Neuronal stem cell (in vitro differentiated cells): ENCODE results near the gene GPRC5A.

Source experiments
- DNase-seq: peaks from one replicate; pipeline ENCODE4 v3.0.0-alpha.2; 2013; ENCODE audit warnings: low spot score
- H2AFZ ChIP-seq: one replicate; pipeline ENCODE4 v1.6.1; 2013; ENCODE audit warnings: mild to moderate bottlenecking, low read length, inconsistent platforms
- H2AK5ac ChIP-seq: 2 replicates; pipeline ENCODE4 v1.6.1; 2013; ENCODE audit warnings: low read depth, mild to moderate bottlenecking, inconsistent platforms, low read length, moderate library complexity, mixed read lengths
- H2BK120ac ChIP-seq: 2 replicates; pipeline ENCODE4 v1.6.1; 2013; ENCODE audit warnings: low read depth, mild to moderate bottlenecking, inconsistent platforms, low read length, moderate library complexity, mixed read lengths
- H2BK12ac ChIP-seq: one replicate; pipeline ENCODE4 v1.6.1; 2013; ENCODE audit warnings: low read length, inconsistent platforms
- H2BK15ac ChIP-seq: 2 replicates; pipeline ENCODE4 v1.6.1; 2013; ENCODE audit warnings: mild to moderate bottlenecking, low read length, inconsistent platforms, mixed read lengths
- H2BK5ac ChIP-seq: one replicate; pipeline ENCODE4 v1.6.1; 2013; ENCODE audit warnings: inconsistent platforms, mild to moderate bottlenecking, low read length, moderate library complexity
- H3K14ac ChIP-seq: one replicate; pipeline ENCODE4 v1.6.1; 2013; ENCODE audit warnings: low read length, inconsistent platforms
- H3K18ac ChIP-seq: 2 replicates; pipeline ENCODE4 v1.6.1; 2013; ENCODE audit warnings: low read length, inconsistent platforms
- H3K23ac ChIP-seq: 2 replicates; pipeline ENCODE4 v1.6.1; 2013; ENCODE audit warnings: low read depth, mild to moderate bottlenecking, mixed read lengths, low read length, inconsistent platforms; ENCODE audit not compliant: poor library complexity
- H3K27ac ChIP-seq: replicated peaks from 3 replicates; pipeline ENCODE4 v1.5.1; 2013; ENCODE audit warnings: low read length, inconsistent platforms
- H3K27me3 ChIP-seq, 3 experiments: 2 replicates each; pipeline ENCODE4 v1.6.1; 2013; ENCODE audit warnings: low read length in 3 of 3, mild to moderate bottlenecking in 2 of 3, inconsistent platforms in 1 of 3, low read depth in 1 of 3, mixed read lengths in 1 of 3, moderate library complexity in 1 of 3; ENCODE audit not compliant: control insufficient read depth in 3 of 3, insufficient read depth in 3 of 3
- H3K36me3 ChIP-seq, 2 donors: replicated peaks in 1 of 2; 2 replicates each; pipeline ENCODE4 v1.6.1; 2013; ENCODE audit warnings: low read length in 2 of 2; ENCODE audit not compliant: control insufficient read depth in 2 of 2, insufficient read depth in 2 of 2
- H3K4ac ChIP-seq: 2 replicates; pipeline ENCODE4 v1.6.1; 2013; ENCODE audit warnings: inconsistent platforms, mild to moderate bottlenecking, low read length, moderate library complexity
- H3K4me1 ChIP-seq, 2 donors: 1 replicate in 1 of 2; 2 replicates in 1 of 2; pipeline ENCODE4 v1.6.1; 2013; ENCODE audit warnings: low read length in 2 of 2, low read depth in 1 of 2; ENCODE audit not compliant: control insufficient read depth in 2 of 2, insufficient read depth in 1 of 2
- H3K4me2 ChIP-seq: one replicate; pipeline ENCODE4 v1.6.1; 2013; ENCODE audit warnings: mild to moderate bottlenecking, low read length, inconsistent platforms; ENCODE audit not compliant: insufficient read depth, poor library complexity, severe bottlenecking
- H3K4me3 ChIP-seq, 2 donors: 2 replicates each; pipeline ENCODE4 v1.5.1; 2013; ENCODE audit warnings: low read length in 2 of 2, mild to moderate bottlenecking in 2 of 2, inconsistent platforms in 1 of 2, moderate library complexity in 1 of 2
- H3K79me1 ChIP-seq: one replicate; pipeline ENCODE4 v1.6.1; 2013; ENCODE audit warnings: low read depth, mild to moderate bottlenecking, inconsistent platforms, low read length, moderate library complexity
- H3K9ac ChIP-seq: one replicate; pipeline ENCODE4 v1.6.1; 2013; ENCODE audit warnings: mild to moderate bottlenecking, low read depth, low read length, inconsistent platforms; ENCODE audit not compliant: poor library complexity
- H3K9me3 ChIP-seq, 2 donors: replicated peaks in 1 of 2; 2 replicates each; pipeline versions ENCODE3 to v1.6.1; 2013; ENCODE audit warnings: low read length in 2 of 2, mild to moderate bottlenecking in 2 of 2, inconsistent platforms in 1 of 2, low read depth in 1 of 2, mixed read lengths in 1 of 2, moderate library complexity in 1 of 2; ENCODE audit not compliant: control insufficient read depth in 2 of 2, insufficient read depth in 1 of 2
- H4K8ac ChIP-seq: one replicate; pipeline ENCODE4 v1.6.1; 2013; ENCODE audit warnings: low read depth, mild to moderate bottlenecking, inconsistent platforms, low read length, moderate library complexity
- H4K91ac ChIP-seq: one replicate; pipeline ENCODE4 v1.6.1; 2013; ENCODE audit warnings: low read length, low read depth, mild to moderate bottlenecking, inconsistent platforms; ENCODE audit not compliant: poor library complexity
- WGBS, 2 donors: extraction: QIAGEN DNeasy Blood & Tissue Kit; methylation state at CpG; one replicate each; pipeline ENCODE4 v1.1.7; 2013; ENCODE audit warnings: missing lambda C conversion rate in 2 of 2, mixed read lengths in 1 of 2; ENCODE audit not compliant: insufficient read length in 2 of 2, insufficient replicate concordance in 1 of 2; ENCODE audit errors: extremely low coverage in 2 of 2; 5-methylcytosine and 5-hydroxymethylcytosine counted together

GPRC5A gene

GRCh38 chr12:12887471-12887870 is 3.9 kb upstream of the GPRC5A start:
- Histone ChIP-seq H2AFZ (no peak overlapping the region), H3K4me2 (no peak overlapping the region), H3K27ac (no peak overlapping the region), H4K91ac (no peak overlapping the region), H3K4me3 (no peak overlapping the region), H3K9ac (no peak overlapping the region), H3K9me3 (no peaks in the 10 kb centered on the region), H3K27me3 (peaks cover 6 to 48% (median 30%) of the 10 kb centered on the region in 3 experiments), H3K23ac (no peak overlapping the region), H2BK120ac (no peak overlapping the region), H3K4me1 (peaks cover 5 to 6% of the 10 kb centered on the region in 2 donors), H3K79me1 (no peaks in the 10 kb centered on the region), H2BK5ac (no peak overlapping the region), H4K8ac (no peak overlapping the region), H2BK12ac (no peak overlapping the region), H2BK15ac (no peak overlapping the region), H3K18ac (no peak overlapping the region), H2AK5ac (no peak overlapping the region), H3K4ac (no peak overlapping the region), H3K14ac (no peak overlapping the region), H3K36me3 (no peaks in the 10 kb centered on the region)
- no peak for DNase-seq
- no CpG with 5 or more reads among the region's 7 CpGs for WGBS, 2 donors

GRCh38 chr12:12889701-12890100 is 1.7 kb upstream of the GPRC5A start:
- peaks cover 6 to 64% (median 36%) of the 10 kb centered on the region in 3 experiments for H3K27me3 ChIP-seq
- no peak overlapping the region for H2BK5ac ChIP-seq

GRCh38 chr12:12890543-12891079 is 751 bp upstream of the GPRC5A start:
- H2BK5ac ChIP-seq: no peak overlapping the region
- H3K9ac ChIP-seq: no peak overlapping the region
- H2BK12ac ChIP-seq: no peak overlapping the region
- H3K36me3 ChIP-seq: no peaks in the 10 kb centered on the region
- no CpG with 5 or more reads among the region's 16 CpGs for WGBS, 2 donors
- H2BK120ac ChIP-seq: no peak overlapping the region
- H3K14ac ChIP-seq: no peak overlapping the region
- H3K79me1 ChIP-seq: no peaks in the 10 kb centered on the region
- H3K4me2 ChIP-seq: peak overlapping the region; percentile 92
- peak overlapping the region; percentile 53 for H3K18ac ChIP-seq
- peak overlapping the region; percentile 20 for H2AK5ac ChIP-seq
- DNase-seq: no peak
- peak overlapping the region; percentile 92 for H2AFZ ChIP-seq
- H3K27ac ChIP-seq: no peak overlapping the region
- peaks cover 5 to 6% of the 10 kb centered on the region in 2 donors for H3K4me1 ChIP-seq
- H3K27me3 ChIP-seq: peaks cover 6 to 64% (median 36%) of the 10 kb centered on the region in 3 experiments
- no peak overlapping the region for H3K23ac ChIP-seq
- H3K4me3 ChIP-seq: peak overlapping the region; percentile 41 to 75
- H4K8ac ChIP-seq: no peak overlapping the region
- H3K4ac ChIP-seq: no peak overlapping the region
- no peaks in the 10 kb centered on the region for H3K9me3 ChIP-seq
- H2BK15ac ChIP-seq: no peak overlapping the region
- no peak overlapping the region for H4K91ac ChIP-seq

More at GRCh38 chr12:12889701-12890100, 1.7 kb upstream of the GPRC5A start:
- no peak for DNase-seq
- WGBS, 2 donors: no CpG with 5 or more reads among the region's 5 CpGs
- H3K14ac ChIP-seq: no peak overlapping the region
- no peak overlapping the region for H2AK5ac ChIP-seq
- no peak overlapping the region for H3K27ac ChIP-seq
- no peak overlapping the region for H3K4ac ChIP-seq
- H3K79me1 ChIP-seq: no peaks in the 10 kb centered on the region
- H3K4me1 ChIP-seq: peaks cover 5 to 6% of the 10 kb centered on the region in 2 donors
- no peak overlapping the region for H2BK15ac ChIP-seq
- H3K9me3 ChIP-seq: no peaks in the 10 kb centered on the region
- no peak overlapping the region for H3K4me2 ChIP-seq
- H2AFZ ChIP-seq: no peak overlapping the region
- no peak overlapping the region for H4K91ac ChIP-seq
- no peak overlapping the region for H3K4me3 ChIP-seq
- no peak overlapping the region for H2BK120ac ChIP-seq
- H3K18ac ChIP-seq: no peak overlapping the region
- no peak overlapping the region for H4K8ac ChIP-seq
- no peak overlapping the region for H3K23ac ChIP-seq
- no peak overlapping the region for H3K9ac ChIP-seq
- H2BK12ac ChIP-seq: no peak overlapping the region
- no peaks in the 10 kb centered on the region for H3K36me3 ChIP-seq

GRCh38 chr12:12891881-12892355 is 556 bp downstream of the GPRC5A start:
- H2AFZ ChIP-seq: no peak overlapping the region
- no peaks in the 10 kb centered on the region for H3K36me3 ChIP-seq
- H2BK12ac ChIP-seq: no peak overlapping the region

More at GRCh38 chr12:12891881-12892355, 556 bp downstream of the GPRC5A start:
- no peaks in the 10 kb centered on the region for H3K79me1 ChIP-seq
- no peak overlapping the region for H2BK120ac ChIP-seq
- H2AK5ac ChIP-seq: no peak overlapping the region
- no peak overlapping the region for H3K4me3 ChIP-seq
- no peak overlapping the region for H3K4me2 ChIP-seq
- H3K27ac ChIP-seq: no peak overlapping the region
- H3K18ac ChIP-seq: no peak overlapping the region
- H4K91ac ChIP-seq: no peak overlapping the region
- WGBS, 2 donors: no CpG with 5 or more reads among the region's 7 CpGs
- H2BK5ac ChIP-seq: no peak overlapping the region
- H2BK15ac ChIP-seq: no peak overlapping the region
- H3K23ac ChIP-seq: no peak overlapping the region
- H3K9me3 ChIP-seq: no peaks in the 10 kb centered on the region
- no peak overlapping the region for H3K4ac ChIP-seq
- H3K4me1 ChIP-seq: peaks cover 3 to 5% of the 10 kb centered on the region in 2 donors
- no peak overlapping the region for H3K14ac ChIP-seq
- no peak overlapping the region for H4K8ac ChIP-seq
- DNase-seq: no peak
- peaks cover 6 to 72% (median 35%) of the 10 kb centered on the region in 3 experiments for H3K27me3 ChIP-seq
- H3K9ac ChIP-seq: no peak overlapping the region
